ENCODE measurements around the gene FBXL20. TPM values are rescaled to one million over a fixed set of nuclear protein-coding genes. Genes with fewer than 3 reads are reported as not detected.
A peak's percentile ranks its signal among the peaks of the same experiment; 100 is the strongest.

The FBXL20 gene
- total and polyA plus RNA-seq, 10 of the 15 experiments (the other 5 are each of a cell fraction or from before 2014, with no cell fraction given), result 1.2 to 8.3 (median 4.4) TPM

- TF ChIP-seq CBX5 (IDR thresholded peaks at IDR 0.05; ENCODE audit: low read depth) (no peak), KDM1A (IDR thresholded peaks at IDR 0.05; ENCODE audit: borderline replicate concordance) (no peak), SREBF2 (IDR thresholded peaks at IDR 0.05; ENCODE audit: low read length) (no peak), TCF7 (IDR thresholded peaks at IDR 0.05; ENCODE audit: borderline replicate concordance) (no peak), RFX5 (IDR thresholded peaks at IDR 0.05; ENCODE audit: low read depth, low read length) (no peak), NFXL1 (IDR thresholded peaks at IDR 0.05; ENCODE audit: borderline replicate concordance) (no peak), SPI1 (IDR thresholded peaks at IDR 0.05; ENCODE audit: borderline replicate concordance, insufficient read depth, low read depth, low read length) (no peak), SP1 (IDR thresholded peaks at IDR 0.05; ENCODE audit: low read depth, low read length) (no peak), BMI1 (IDR thresholded peaks at IDR 0.05; ENCODE audit: borderline replicate concordance) (peak; percentile 66; the same call in 1 of the 2 replicates), ZZZ3 (IDR thresholded peaks at IDR 0.05; ENCODE audit: control insufficient read depth, insufficient read length, low read depth) (no peak), BACH1 (IDR thresholded peaks at IDR 0.05; ENCODE audit: borderline replicate concordance) (no peak), BCL11A (IDR thresholded peaks at IDR 0.05; ENCODE audit: low read depth, low read length) (no peak), CHD1 (IDR thresholded peaks at IDR 0.05; ENCODE audit: low read depth, low read length) (no peak), YBX1 (IDR thresholded peaks at IDR 0.05) (no peak), RELB (IDR thresholded peaks at IDR 0.05; ENCODE audit: low read depth) (no peak), CHD2 (IDR thresholded peaks at IDR 0.05; ENCODE audit: borderline replicate concordance, low read depth, low read length) (no peak), HDGF (IDR thresholded peaks at IDR 0.05) (0 out of 2 replicates have a peak, but pooled peaks have one; percentile 54), RAD51 (IDR thresholded peaks at IDR 0.05) (no peak), RBBP5 (conservative IDR thresholded peaks at IDR 0.05) (no peak), ZSCAN29 (IDR thresholded peaks at IDR 0.05) (no peak), TCF12 (IDR thresholded peaks at IDR 0.05; ENCODE audit: low read depth, low read length) (no peak), E2F8 (IDR thresholded peaks at IDR 0.05; ENCODE audit: low read depth, partially characterized antibody) (no peak), STAT1 (conservative IDR thresholded peaks at IDR 0.05) (no peak), MAX (IDR thresholded peaks at IDR 0.05; ENCODE audit: low read depth, low read length) (no peak), ZNF274 (IDR thresholded peaks at IDR 0.05; ENCODE audit: insufficient read depth, insufficient read length) (no peak), FOXM1 (IDR thresholded peaks at IDR 0.05; ENCODE audit: low read depth, low read length) (no peak), RELA (IDR thresholded peaks at IDR 0.05; ENCODE audit: borderline replicate concordance, partially characterized antibody) (no peak), NBN (IDR thresholded peaks at IDR 0.05) (0 out of 2 replicates have a peak, but pooled peaks have one; percentile 32), SUPT20H (IDR thresholded peaks at IDR 0.05; ENCODE audit: borderline replicate concordance, control insufficient read depth, low read depth, low read length) (no peak), FOS (IDR thresholded peaks at IDR 0.05; ENCODE audit: borderline replicate concordance, extremely low read depth, insufficient read length) (no peak)
Observed at GRCh38 chr17:39231591-39232551, 169.6 kb downstream of the FBXL20 start (continued).

Data from GM12878 (cell line).